ENCODE results near the gene BTN1A1. TPM values are rescaled to one million over a fixed set of nuclear protein-coding genes. Genes with fewer than 3 reads are reported as not detected.

Gene BTN1A1
- total RNA-seq, 2 experiments from 2014 or later, result not detected

DNA sequence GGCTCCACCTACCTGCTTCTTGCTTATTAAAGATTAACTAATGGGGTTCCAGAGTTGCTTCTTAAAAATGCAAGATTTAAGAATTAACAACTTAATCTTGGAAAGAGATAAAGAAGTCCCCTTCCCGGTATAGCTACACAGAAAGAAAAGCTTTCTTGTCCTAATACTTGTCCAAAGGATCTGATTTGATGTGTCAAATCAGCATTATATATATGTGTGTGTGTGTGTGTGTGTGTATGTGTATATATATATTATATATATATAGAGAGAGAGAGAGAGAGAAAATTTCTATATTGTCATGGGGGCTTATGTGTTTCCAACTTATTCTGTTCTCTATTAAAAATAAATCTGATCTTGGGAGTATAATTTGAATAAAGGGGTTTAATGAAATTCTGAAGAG, 33.4 kb downstream of the BTN1A1 start:
- Mint-ChIP-seq H3K27ac (peak overlapping the region; percentile 92), H3K4me3 (peak overlapping the region; percentile 92), H3K4me1 (ENCODE audit: low read depth) (peaks cover 45% of the 10 kb centered on the region), H3K36me3 (peaks cover 9% of the 10 kb centered on the region), H3K9me3 (no peaks in the 10 kb centered on the region), H3K27me3 (peaks cover 2% of the 10 kb centered on the region)
- intact Hi-C loops (cut with micrococcal nuclease), result loop anchor here (2.0 to 10.0 kb wide), 5 partner anchors 221 to 971 kb away; a partner anchor contains a TSS
- ChIA-PET CTCF (interaction anchor here (0.8 to 2.3 kb wide), 9 partner anchors 12 to 211 kb away, joined by 3 to 11 read pairs (median 5); no protein-coding TSS in a partner anchor), POLR2A (interaction anchor here (0.6 to 2.1 kb wide), 8 partner anchors 17 to 300 kb away, joined by 3 to 9 read pairs (median 4); a partner anchor contains a TSS)
- no peak for DNase-seq

DNA sequence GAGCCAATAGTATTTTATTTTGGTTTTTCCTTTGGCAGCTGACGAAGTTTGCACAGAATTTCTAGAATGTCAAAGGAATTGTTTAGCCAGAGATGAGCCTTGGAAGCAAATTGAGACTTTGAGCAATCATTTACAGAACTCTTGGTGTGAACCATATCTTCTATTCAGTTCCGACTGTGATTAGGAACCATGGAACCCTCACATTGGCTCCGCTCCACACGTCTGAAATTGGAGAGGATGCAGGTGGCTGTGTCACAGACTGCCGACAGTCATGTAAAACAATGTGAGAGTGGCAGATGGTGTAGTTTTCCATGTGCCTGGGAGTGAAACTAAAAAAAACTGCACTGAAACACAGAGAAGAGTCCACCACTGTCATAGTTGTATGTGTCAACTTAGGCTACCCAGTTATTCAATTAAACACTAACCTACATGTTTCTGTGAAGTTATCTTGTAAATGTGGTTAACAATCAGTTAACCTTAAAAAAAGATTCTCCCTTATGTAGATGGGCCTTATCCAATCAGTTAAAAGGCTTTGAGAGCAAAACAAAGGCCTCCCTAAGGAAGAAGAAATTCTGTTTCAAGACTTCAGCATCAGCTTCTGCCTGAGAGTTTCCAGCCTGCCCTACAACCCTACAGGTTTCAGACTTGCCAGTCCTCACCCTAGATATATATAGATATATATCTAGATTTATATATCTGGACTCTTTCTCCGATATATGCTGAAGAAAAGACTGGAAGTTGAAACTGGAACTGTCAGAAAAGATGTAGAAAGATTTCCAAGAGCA, 34.8 kb downstream of the BTN1A1 start:
- intact Hi-C loops (cut with micrococcal nuclease), result loop anchor here (5.0 to 10.0 kb wide), 5 partner anchors 62 to 970 kb away; partner anchors contain the start of gene ABT1

DNA sequence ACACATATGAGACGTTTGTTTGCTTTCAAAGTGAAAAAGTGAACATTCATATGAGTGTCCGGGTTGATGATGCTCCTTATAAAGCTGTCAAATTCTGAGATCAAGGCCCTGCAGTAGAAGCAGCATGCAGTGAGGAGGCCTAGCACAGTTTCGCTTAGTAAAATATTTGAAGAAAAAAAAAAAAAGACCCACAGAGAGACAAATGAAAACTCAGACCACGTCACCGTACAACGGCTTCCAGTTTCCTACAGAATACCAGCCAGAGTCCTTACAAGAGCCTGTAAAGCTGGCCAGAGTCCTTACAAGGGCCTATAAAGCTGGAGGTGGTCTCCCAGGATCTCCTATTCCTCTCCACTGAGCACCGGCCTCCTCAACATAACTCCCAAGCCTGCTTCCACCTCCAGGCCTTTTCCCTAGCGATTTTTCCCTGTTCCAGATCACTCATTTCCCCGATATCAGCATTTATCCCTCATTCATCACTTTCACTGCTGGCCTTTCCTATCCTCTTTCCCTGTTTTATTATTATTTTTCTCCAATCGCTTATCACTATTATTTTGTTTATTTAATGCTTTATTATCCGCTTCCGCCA, 36.6 kb downstream of the BTN1A1 start:
- CTCF ChIA-PET, result interaction anchor here (1.1 to 3.0 kb wide), 5 partner anchors 16 to 59 kb away, joined by 3 to 16 read pairs (median 5); no protein-coding TSS in a partner anchor
- Mint-ChIP-seq H3K4me1 (ENCODE audit: low read depth) (peaks cover 65% of the 10 kb centered on the region), H3K36me3 (peaks cover 23% of the 10 kb centered on the region), H3K27ac (peak overlapping the region; percentile 97), H3K4me3 (peak overlapping the region; percentile 84), H3K9me3 (no peaks in the 10 kb centered on the region), H3K27me3 (peaks cover 2% of the 10 kb centered on the region)
- peak; percentile 74 for DNase-seq
- POLR2A ChIA-PET, result interaction anchor here (0.7 to 1.4 kb wide), 7 partner anchors 14 to 320 kb away, joined by 3 to 9 read pairs (median 3); a partner anchor contains a TSS
- intact Hi-C loops (cut with micrococcal nuclease), result loop anchor here (1.0 to 10.0 kb wide), 9 partner anchors 15 to 968 kb away; partner anchors contain the start of genes ABT1 and BTN3A3

More for the DNA sequence above, 34.8 kb downstream of the BTN1A1 start:
- Mint-ChIP-seq H3K27ac (peak overlapping the region; percentile 36), H3K4me3 (no peak overlapping the region), H3K4me1 (ENCODE audit: low read depth) (peaks cover 55% of the 10 kb centered on the region), H3K27me3 (peaks cover 2% of the 10 kb centered on the region), H3K36me3 (peaks cover 10% of the 10 kb centered on the region), H3K9me3 (no peaks in the 10 kb centered on the region)
- ChIA-PET CTCF (no interaction called here), POLR2A (no interaction called here)
- no peak for DNase-seq

DNA sequence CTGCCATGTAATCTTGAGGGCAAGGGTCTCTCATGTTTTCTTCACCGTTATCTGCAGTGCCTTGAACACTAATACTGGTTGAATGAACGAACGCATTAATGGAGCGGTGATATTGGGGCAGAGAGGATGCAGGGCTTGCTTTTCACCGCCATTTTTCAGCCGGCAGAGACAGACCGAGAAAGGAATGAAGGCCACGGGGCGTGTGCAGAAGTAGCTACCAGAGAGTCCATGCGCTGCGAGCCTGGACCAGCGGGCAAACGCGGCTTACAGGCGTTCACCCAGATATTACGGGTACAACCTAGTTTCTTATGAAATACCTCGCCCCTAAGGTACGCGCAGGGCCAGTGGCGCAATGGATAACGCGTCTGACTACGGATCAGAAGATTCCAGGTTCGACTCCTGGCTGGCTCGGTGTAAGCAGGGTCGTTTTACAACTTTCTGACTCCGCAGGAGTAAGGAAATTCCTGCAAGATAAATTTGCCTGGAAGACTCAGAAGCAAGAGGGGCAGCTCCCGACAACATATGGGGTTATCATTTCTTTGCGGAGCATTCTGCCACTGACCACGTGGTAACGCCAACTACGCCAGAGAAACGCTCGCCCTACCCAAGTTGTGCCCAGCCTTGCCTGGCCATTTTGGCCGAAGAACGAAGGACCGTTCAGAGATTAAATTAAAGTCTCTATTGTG, 37.2 kb downstream of the BTN1A1 start:
- ChIA-PET POLR2A (interaction anchor here (0.5 to 1.9 kb wide), 15 partner anchors 9 to 1328 kb away, joined by 3 to 9 read pairs (median 4); partner anchors contain the start of gene BTN2A2), CTCF (interaction anchor here (0.8 to 3.0 kb wide), 9 partner anchors 12 to 58 kb away, joined by 3 to 16 read pairs (median 4); no protein-coding TSS in a partner anchor)
- Mint-ChIP-seq H3K36me3 (peaks cover 25% of the 10 kb centered on the region), H3K27ac (peak overlapping the region; percentile 97), H3K4me3 (peak overlapping the region; percentile 84), H3K27me3 (peaks cover 2% of the 10 kb centered on the region), H3K4me1 (ENCODE audit: low read depth) (peaks cover 64% of the 10 kb centered on the region), H3K9me3 (no peaks in the 10 kb centered on the region)
- intact Hi-C loops (cut with micrococcal nuclease), result loop anchor here (1.0 to 10.0 kb wide), 9 partner anchors 16 to 967 kb away; partner anchors contain the start of genes ABT1 and BTN3A3
- peak; percentile 93 for DNase-seq

DNA sequence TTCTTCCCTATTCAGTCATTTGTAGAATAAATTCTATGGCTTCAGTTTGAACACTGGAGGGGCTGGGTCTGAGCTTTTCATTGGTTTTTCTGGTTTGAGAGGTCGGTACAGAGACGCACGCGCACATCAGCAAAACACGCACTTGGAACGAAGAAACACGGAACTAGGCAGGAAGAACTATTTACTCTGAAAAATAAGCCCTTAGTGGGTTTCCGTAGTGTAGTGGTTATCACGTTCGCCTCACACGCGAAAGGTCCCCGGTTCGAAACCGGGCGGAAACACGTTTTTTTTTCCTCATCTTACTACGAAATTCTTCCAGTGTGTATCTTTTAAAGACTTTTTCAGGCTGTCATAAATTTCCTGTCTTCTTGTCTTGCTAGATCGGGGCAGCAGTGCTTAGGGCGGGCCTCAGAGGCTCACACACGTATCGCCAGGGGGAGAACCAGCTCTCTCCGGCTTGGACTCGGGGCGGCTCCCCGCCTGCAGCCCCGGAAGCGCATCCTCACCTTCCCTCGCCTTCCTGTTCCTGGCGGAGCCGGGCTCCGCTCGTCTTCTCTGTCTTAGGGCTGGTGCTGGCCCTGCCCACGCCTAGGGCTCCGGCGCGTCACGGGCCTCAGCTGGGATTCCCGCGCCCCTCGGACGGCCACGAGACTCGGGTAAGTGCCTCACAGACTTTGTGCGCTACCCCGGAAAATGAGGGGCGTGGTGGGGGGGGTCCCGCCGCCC, 37.9 kb downstream of the BTN1A1 start, which contains the start of gene HMGN4:
Gene HMGN4, plus strand, starts transcription at position 521 of the 726 bp plus-strand sequence. CDS start 6,841 bp downstream, outside the sequence.
- Mint-ChIP-seq H3K27me3 (peaks cover 2% of the 10 kb centered on the region), H3K4me3 (peak within 1 kb of the TSS; percentile 84), H3K4me1 (ENCODE audit: low read depth) (peaks cover 64% of the 10 kb centered on the region), H3K36me3 (peaks cover 26% of the 10 kb centered on the region), H3K27ac (peak within 1 kb of the TSS; percentile 97), H3K9me3 (no peaks in the 10 kb centered on the region)
- ChIA-PET POLR2A (interaction anchor here (0.5 to 1.9 kb wide), 13 partner anchors 9 to 1327 kb away, joined by 3 to 9 read pairs (median 4); partner anchors contain the start of gene BTN2A2), CTCF (interaction anchor here (0.8 to 3.0 kb wide), 8 partner anchors 11 to 58 kb away, joined by 3 to 16 read pairs (median 4); no protein-coding TSS in a partner anchor)
- intact Hi-C loops (cut with micrococcal nuclease), result loop anchor here (1.0 to 10.0 kb wide), 9 partner anchors 15 to 967 kb away; partner anchors contain the start of genes ABT1 and BTN3A3
- peak; percentile 88 for DNase-seq

DNA sequence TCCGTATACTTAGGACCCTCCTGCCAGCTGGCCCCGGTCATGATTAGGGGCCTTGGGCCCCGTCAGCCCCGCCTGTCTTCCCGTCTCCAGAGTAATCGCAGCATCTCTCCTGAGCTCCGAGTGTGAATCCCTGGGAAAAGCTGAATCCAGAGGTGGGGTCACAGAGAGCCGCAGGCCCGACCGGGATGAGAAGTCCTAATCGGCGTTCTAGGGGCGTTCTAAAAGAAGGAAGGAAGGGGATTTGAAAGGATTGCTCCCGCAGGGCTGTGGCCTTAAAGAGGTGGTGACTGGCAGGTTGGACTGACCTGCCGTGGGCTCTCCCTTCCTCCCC, 38.4 kb downstream of the BTN1A1 start:
- peaks cover 26% of the 10 kb centered on the region for H3K36me3 Mint-ChIP-seq
- no peak for DNase-seq
- intact Hi-C loops (cut with micrococcal nuclease), result loop anchor here (5.0 to 10.0 kb wide), 4 partner anchors 59 to 966 kb away; partner anchors contain the start of gene ABT1
- ChIA-PET POLR2A (interaction anchor here (1.3 to 1.9 kb wide), 5 partner anchors 12 to 1327 kb away, joined by 4 to 9 read pairs (median 7); a partner anchor contains a TSS), CTCF (interaction anchor here (0.9 to 3.0 kb wide), 3 partner anchors 15 to 57 kb away, joined by 3 to 16 read pairs (median 12); no protein-coding TSS in a partner anchor)
- peak overlapping the region; percentile 97 for H3K27ac Mint-ChIP-seq
- H3K27me3 Mint-ChIP-seq, result peaks cover 2% of the 10 kb centered on the region
- H3K4me3 Mint-ChIP-seq, result peak overlapping the region; percentile 84
- H3K4me1 Mint-ChIP-seq (ENCODE audit: low read depth), result peaks cover 64% of the 10 kb centered on the region
- no peaks in the 10 kb centered on the region for H3K9me3 Mint-ChIP-seq

DNA sequence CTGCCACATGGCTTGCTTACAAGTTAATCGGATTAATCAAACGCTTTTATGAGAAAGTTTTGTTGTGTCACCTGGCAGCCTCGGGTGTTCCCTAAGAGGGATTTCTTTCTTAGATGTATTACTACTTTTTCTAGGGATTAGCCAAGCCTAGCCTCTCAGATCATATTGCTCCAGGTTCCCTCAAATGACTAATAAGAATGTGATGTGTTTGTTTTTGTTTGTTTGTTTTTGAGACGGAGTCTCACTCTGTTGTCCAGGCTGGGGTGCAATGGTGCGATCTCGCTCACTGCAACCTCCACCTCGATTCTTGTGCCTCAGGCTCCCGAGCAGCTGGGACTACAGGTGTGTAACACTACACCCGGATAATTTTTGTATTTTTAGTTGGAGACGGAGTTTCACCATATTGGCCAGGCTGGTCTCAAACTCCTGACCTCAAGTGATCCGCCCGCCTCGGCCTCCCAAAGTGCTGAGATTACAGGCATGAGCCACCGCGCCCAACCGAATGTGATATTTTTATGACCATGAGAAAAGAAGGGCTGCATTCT, 39.0 kb downstream of the BTN1A1 start:
- peaks cover 2% of the 10 kb centered on the region for H3K27me3 Mint-ChIP-seq
- H3K36me3 Mint-ChIP-seq, result peaks cover 30% of the 10 kb centered on the region
- intact Hi-C loops (cut with micrococcal nuclease), result loop anchor here (1.0 to 10.0 kb wide), 5 partner anchors 9 to 966 kb away; partner anchors contain the start of gene ABT1
- peak overlapping the region; percentile 84 for H3K4me3 Mint-ChIP-seq
- ChIA-PET CTCF (interaction anchor here (2.3 to 3.0 kb wide), 2 partner anchors 14 to 56 kb away, joined by 12 to 16 read pairs; no protein-coding TSS in a partner anchor), POLR2A (interaction anchor here (1.4 to 1.9 kb wide), 3 partner anchors 11 to 254 kb away, joined by 7 to 8 read pairs (median 7); a partner anchor contains a TSS)
- H3K4me1 Mint-ChIP-seq (ENCODE audit: low read depth), result peaks cover 65% of the 10 kb centered on the region
- no peaks in the 10 kb centered on the region for H3K9me3 Mint-ChIP-seq
- H3K27ac Mint-ChIP-seq, result peak overlapping the region; percentile 97
- no peak for DNase-seq

DNA sequence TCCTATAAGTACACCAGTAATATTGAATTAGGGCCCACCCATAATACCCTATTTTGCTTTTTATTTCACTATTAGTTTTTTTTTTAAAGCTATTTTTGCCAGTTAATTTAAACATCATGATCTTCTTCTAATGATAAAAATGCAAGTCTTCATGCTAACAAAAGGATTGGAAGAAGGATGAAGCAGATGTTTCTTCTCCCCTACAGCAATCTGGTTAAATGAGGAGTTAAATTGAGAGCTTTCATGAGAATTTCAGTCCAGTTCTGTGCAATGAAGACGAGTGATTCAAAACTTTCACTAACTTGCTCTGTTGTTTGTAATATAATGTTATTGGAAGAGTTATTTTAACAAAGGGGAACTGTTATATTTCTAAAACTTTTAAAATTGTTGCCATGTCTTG, 41.5 kb downstream of the BTN1A1 start:
- peaks cover 57% of the 10 kb centered on the region for H3K4me1 Mint-ChIP-seq (ENCODE audit: low read depth)
- ChIA-PET POLR2A (interaction anchor here (1.2 kb wide), 1 partner anchor 67 kb away, joined by 3 read pairs; no protein-coding TSS in a partner anchor), CTCF (no interaction called here)
- intact Hi-C loops (cut with micrococcal nuclease), result no loop called here
- no peak overlapping the region for H3K4me3 Mint-ChIP-seq
- no peak overlapping the region for H3K27ac Mint-ChIP-seq
- H3K36me3 Mint-ChIP-seq, result peaks cover 40% of the 10 kb centered on the region
- DNase-seq, result no peak
- peaks cover 2% of the 10 kb centered on the region for H3K27me3 Mint-ChIP-seq
- no peaks in the 10 kb centered on the region for H3K9me3 Mint-ChIP-seq

DNA sequence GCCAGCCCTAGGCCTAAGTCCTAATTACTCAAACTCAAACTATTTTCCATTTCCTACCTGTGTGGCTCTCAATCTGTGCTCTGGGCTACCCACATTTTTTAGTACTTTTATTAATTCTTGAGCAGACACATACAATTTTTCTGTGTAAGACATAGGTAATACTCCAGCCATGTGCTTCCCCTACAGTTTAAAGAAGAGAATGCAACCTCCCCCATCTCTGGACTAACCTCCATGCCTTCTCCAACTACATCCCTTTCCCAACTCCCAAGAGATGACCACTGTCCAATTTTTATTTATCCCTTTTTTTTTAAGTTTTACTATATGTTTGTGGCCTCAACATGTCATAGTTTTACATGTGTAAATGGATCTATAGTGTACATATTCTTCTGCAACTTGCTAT, 43.9 kb downstream of the BTN1A1 start:
- peaks cover 37% of the 10 kb centered on the region for H3K36me3 Mint-ChIP-seq
- CTCF ChIA-PET, result no interaction called here
- intact Hi-C loops (cut with micrococcal nuclease), result no loop called here
- POLR2A ChIA-PET, result no interaction called here
- no peaks in the 10 kb centered on the region for H3K9me3 Mint-ChIP-seq
- no peak overlapping the region for H3K27ac Mint-ChIP-seq
- DNase-seq, result no peak
- H3K4me3 Mint-ChIP-seq, result no peak overlapping the region
- peaks cover 44% of the 10 kb centered on the region for H3K4me1 Mint-ChIP-seq (ENCODE audit: low read depth)
- H3K27me3 Mint-ChIP-seq, result no peaks in the 10 kb centered on the region

DNA sequence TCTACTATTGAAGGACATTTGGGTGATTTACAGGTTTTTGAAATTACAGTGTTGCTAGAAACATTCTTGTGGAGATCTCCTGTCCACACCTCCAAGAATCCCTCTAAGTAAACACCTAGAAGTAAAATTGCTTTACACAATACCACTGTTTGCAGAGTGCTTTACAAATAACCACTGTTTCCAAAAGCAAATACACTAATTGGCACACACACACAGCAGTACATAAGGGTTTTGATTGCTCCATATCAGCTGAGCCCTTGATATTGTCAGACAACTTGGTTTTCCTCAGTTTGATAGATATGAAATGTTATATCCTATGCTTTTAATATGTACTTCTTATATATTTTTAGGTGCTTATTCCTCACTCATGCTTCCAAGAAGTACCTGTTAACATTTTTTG, 44.4 kb downstream of the BTN1A1 start:
- peaks cover 41% of the 10 kb centered on the region for H3K4me1 Mint-ChIP-seq (ENCODE audit: low read depth)
- intact Hi-C loops (cut with micrococcal nuclease), result no loop called here
- ChIA-PET CTCF (interaction anchor here (1.5 kb wide), 1 partner anchor 11 kb away, joined by 5 read pairs; no protein-coding TSS in a partner anchor), POLR2A (no interaction called here)
- no peak overlapping the region for H3K4me3 Mint-ChIP-seq
- DNase-seq, result no peak
- no peaks in the 10 kb centered on the region for H3K9me3 Mint-ChIP-seq
- H3K36me3 Mint-ChIP-seq, result peaks cover 37% of the 10 kb centered on the region
- no peaks in the 10 kb centered on the region for H3K27me3 Mint-ChIP-seq
- H3K27ac Mint-ChIP-seq, result no peak overlapping the region

Measured in activated CD4-positive, alpha-beta memory T cell treated with anti-CD3 and anti-CD28 coated beads for 36 hours (primary cell).